Measurements from ENCODE around the gene GNAL.

DNA sequence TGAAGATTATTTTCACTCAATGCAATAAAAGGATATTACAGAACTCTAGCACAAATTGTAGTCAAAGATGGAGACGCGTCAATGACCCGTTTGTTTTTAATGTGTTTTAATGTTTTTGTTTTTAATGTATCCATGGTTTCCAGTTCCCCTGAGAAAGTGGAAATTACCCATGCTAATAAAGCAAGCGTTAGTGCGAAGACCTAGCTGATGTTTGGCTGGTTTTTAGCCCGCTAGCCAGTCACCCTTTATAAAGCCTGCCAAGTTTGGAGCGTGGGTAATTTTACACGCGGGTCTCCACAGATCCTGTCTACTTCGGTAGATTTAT lies 161.7 kb downstream of the GNAL start:
- TF ChIP-seq MYC (IDR thresholded peaks at IDR 0.05; ENCODE audit: low read depth, low read length) (no peak), CTCF (IDR thresholded peaks at IDR 0.05; ENCODE audit: low read depth, low read length) (no peak)

All from NB4 (cell line).